H1 (cell line): ENCODE data around the gene FAM131C. TPM values are rescaled to one million over a fixed set of nuclear protein-coding genes. Genes with fewer than 3 reads are reported as not detected.
A peak's percentile ranks its signal among the peaks of the same experiment; 100 is the strongest.

ENCODE experiments used
- CTCF ChIA-PET: fragments of 300-600 bp; sonication (Branson Sonifier 250); formaldehyde crosslinking; loops from one replicate; lab custom pipeline; 2021; ENCODE audit not compliant: partially characterized antibody; lab: Charles Lee
- POLR2A ChIA-PET: fragments of 300-600 bp; sonication (Branson Sonifier 250); formaldehyde crosslinking; loops from one replicate; lab custom pipeline; 2021; ENCODE audit warnings: inconsistent platforms; ENCODE audit not compliant: partially characterized antibody; lab: Charles Lee
- DNase-seq, 2 experiments: peaks; one replicate each; pipeline versions ENCODE4 v3.0.0 to v3.0.0-alpha.2; 2010 to 2022; ENCODE audit warnings: low spot score in 2 of 2, low read depth in 1 of 2, mixed read lengths in 1 of 2
- FAIRE-seq: peaks from 2 replicates; lab custom pipeline; 2011; peaks lifted over from hg19 to GRCh38; lab: Jason Lieb, UNC
- H2AFZ ChIP-seq: 2 replicates; pipeline ENCODE4 v1.8.1; 2012; ENCODE audit warnings: low read length, inconsistent platforms
- H2AK5ac ChIP-seq: 2 replicates; pipeline ENCODE4 v1.6.1; 2013; ENCODE audit warnings: low read depth, low read length
- H2BK120ac ChIP-seq: replicated peaks from 2 replicates; pipeline ENCODE3; 2013; ENCODE audit warnings: low read depth, low read length, inconsistent platforms
- H2BK12ac ChIP-seq: 2 replicates; pipeline ENCODE4 v1.6.1; 2013; ENCODE audit warnings: low read depth, low read length
- H2BK15ac ChIP-seq: 2 replicates; pipeline ENCODE4 v1.6.1; 2013; ENCODE audit warnings: low read length
- H2BK20ac ChIP-seq: 2 replicates; pipeline ENCODE4 v1.6.1; 2013; ENCODE audit warnings: low read length
- H2BK5ac ChIP-seq: 2 replicates; pipeline ENCODE4 v1.6.1; 2013; ENCODE audit warnings: low read depth, low read length
- H3K14ac ChIP-seq: 2 replicates; pipeline ENCODE4 v1.6.1; 2013; ENCODE audit warnings: inconsistent platforms; ENCODE audit not compliant: insufficient read length
- H3K18ac ChIP-seq: 2 replicates; pipeline ENCODE4 v1.6.1; 2013; ENCODE audit warnings: low read length; ENCODE audit errors: extremely low read depth
- H3K23ac ChIP-seq: 2 replicates; pipeline ENCODE4 v1.6.1; 2013; ENCODE audit warnings: inconsistent platforms; ENCODE audit not compliant: insufficient read length
- H3K23me2 ChIP-seq: 2 replicates; pipeline ENCODE4 v1.6.1; 2013; ENCODE audit warnings: low read depth, low read length
- H3K27ac ChIP-seq: 2 replicates; pipeline ENCODE4 v1.6.1; 2011; ENCODE audit warnings: low read depth, low read length, inconsistent platforms
- H3K27me3 ChIP-seq, 4 experiments: replicated peaks in 1 of 4; 1 replicate in 1 of 4; 2 replicates in 3 of 4; pipeline versions ENCODE4 v1.6.1 to v1.8.1; 2011 to 2013; ENCODE audit warnings: low read length in 3 of 4, mild to moderate bottlenecking in 3 of 4, inconsistent platforms in 2 of 4, mixed read lengths in 2 of 4, moderate library complexity in 1 of 4; ENCODE audit not compliant: control insufficient read depth in 3 of 4, insufficient read depth in 3 of 4; ENCODE audit errors: extremely low read depth in 1 of 4
- H3K36me3 ChIP-seq, 4 experiments: 2 replicates each; pipeline versions ENCODE4 v1.6.1 to v1.8.1; 2011 to 2013; ENCODE audit warnings: mild to moderate bottlenecking in 4 of 4, low read length in 3 of 4, moderate library complexity in 2 of 4, control low read depth in 1 of 4, inconsistent platforms in 1 of 4; ENCODE audit not compliant: insufficient read depth in 4 of 4, control insufficient read depth in 2 of 4
- H3K4ac ChIP-seq: replicated peaks from 2 replicates; pipeline ENCODE3; 2013; ENCODE audit warnings: low read length, low read depth, mixed read lengths, inconsistent platforms; ENCODE audit not compliant: insufficient read length
- H3K4me1 ChIP-seq, 4 experiments: replicated peaks in 1 of 4; 1 replicate in 1 of 4; 2 replicates in 3 of 4; pipeline versions ENCODE4 v1.6.1 to v1.8.1; 2011 to 2013; ENCODE audit warnings: low read length in 3 of 4, inconsistent platforms in 2 of 4, mixed read lengths in 1 of 4; ENCODE audit not compliant: insufficient read depth in 4 of 4, control insufficient read depth in 3 of 4
- H3K4me2 ChIP-seq, 2 experiments: 2 replicates each; pipeline versions ENCODE4 v1.6.1 to v1.8.1; 2011 to 2013; ENCODE audit warnings: low read depth in 2 of 2, low read length in 2 of 2, control low read depth in 1 of 2, inconsistent platforms in 1 of 2, mild to moderate bottlenecking in 1 of 2; ENCODE audit not compliant: insufficient read depth in 1 of 2
- H3K4me3 ChIP-seq, 4 experiments: fragments of 200-600, 300-600 bp in 1 of 4; sonication (generic), shearing (Covaris generic), sonication (Bioruptor Twin) in 1 of 4; 2 replicates each; pipeline versions ENCODE4 v1.5.1 to v1.8.1; 2011 to 2016; ENCODE audit warnings: low read length in 4 of 4, low read depth in 3 of 4, control low read depth in 2 of 4, inconsistent platforms in 2 of 4, mild to moderate bottlenecking in 2 of 4, mixed read lengths in 1 of 4, moderate library complexity in 1 of 4; ENCODE audit not compliant: insufficient read depth in 2 of 4; ENCODE audit errors: extremely low read depth in 1 of 4
- H3K56ac ChIP-seq: replicated peaks from 2 replicates; pipeline ENCODE3; 2013; ENCODE audit warnings: low read depth, mild to moderate bottlenecking, mixed read lengths, low read length, inconsistent platforms; ENCODE audit not compliant: insufficient read length
- H3K79me1 ChIP-seq: 2 replicates; pipeline ENCODE4 v1.6.1; 2013; ENCODE audit warnings: low read depth, low read length, control low read depth
- H3K79me2 ChIP-seq, 2 experiments: 2 replicates each; pipeline versions ENCODE4 v1.6.1 to v1.8.1; 2012 to 2013; ENCODE audit warnings: low read length in 2 of 2, mild to moderate bottlenecking in 2 of 2, inconsistent platforms in 1 of 2; ENCODE audit not compliant: insufficient read depth in 2 of 2, control insufficient read depth in 1 of 2
- H3K9ac ChIP-seq, 4 experiments: replicated peaks in 1 of 4; 1 replicate in 1 of 4; 2 replicates in 3 of 4; pipeline versions ENCODE4 v1.6.1 to v1.8.1; 2011 to 2013; ENCODE audit warnings: low read depth in 3 of 4, low read length in 3 of 4, control low read depth in 2 of 4, mild to moderate bottlenecking in 2 of 4, moderate library complexity in 2 of 4, inconsistent platforms in 1 of 4; ENCODE audit errors: extremely low read depth in 1 of 4
- H3K9me3 ChIP-seq, 2 experiments: 2 replicates each; pipeline versions ENCODE4 v1.6.1 to v1.8.1; 2012 to 2013; ENCODE audit warnings: mild to moderate bottlenecking in 2 of 2, moderate library complexity in 2 of 2, control low read depth in 1 of 2, inconsistent platforms in 1 of 2, low read depth in 1 of 2, low read length in 1 of 2, mixed read lengths in 1 of 2; ENCODE audit not compliant: insufficient read depth in 2 of 2
- H4K20me1 ChIP-seq, 2 experiments: replicated peaks in 1 of 2; 2 replicates each; pipeline versions ENCODE3 to v1.8.1; 2011 to 2013; ENCODE audit warnings: inconsistent platforms in 2 of 2, low read length in 2 of 2, mild to moderate bottlenecking in 1 of 2; ENCODE audit not compliant: insufficient read depth in 2 of 2, control insufficient read depth in 1 of 2
- H4K5ac ChIP-seq: 2 replicates; pipeline ENCODE4 v1.6.1; 2013; ENCODE audit warnings: low read length, low read depth, mixed read lengths, inconsistent platforms; ENCODE audit not compliant: insufficient read length
- H4K8ac ChIP-seq: 2 replicates; pipeline ENCODE4 v1.8.0; 2013; ENCODE audit warnings: mild to moderate bottlenecking, moderate library complexity, low read length, inconsistent platforms; ENCODE audit not compliant: insufficient read depth; ENCODE audit errors: extremely low read depth
- H4K91ac ChIP-seq: replicated peaks from 2 replicates; pipeline ENCODE3; 2013; ENCODE audit warnings: low read length, mixed read lengths, inconsistent platforms; ENCODE audit not compliant: insufficient read length
- BACH1 ChIP-seq: IDR thresholded peaks from 2 replicates; pipeline ENCODE4 v1.6.1; 2012; ENCODE audit warnings: low read length, improper control_type of control experiment
- CHD1 ChIP-seq: IDR thresholded peaks from 2 replicates; pipeline ENCODE4 v1.6.1; 2012; ENCODE audit warnings: low read depth, low read length, improper control_type of control experiment
- HDAC6 ChIP-seq: IDR thresholded peaks from one replicate; pipeline ENCODE4 v1.7.1; 2012; ENCODE audit warnings: low read depth, mild to moderate bottlenecking, inconsistent platforms, low read length, moderate library complexity
- JUN ChIP-seq: IDR thresholded peaks from 2 replicates; pipeline ENCODE4 v1.6.1; 2011; ENCODE audit warnings: low read depth, mild to moderate bottlenecking, improper control_type of control experiment, low read length
- NRF1 ChIP-seq: IDR thresholded peaks from 2 replicates; pipeline ENCODE4 v1.6.1; 2011; ENCODE audit warnings: mild to moderate bottlenecking, low read depth, low read length, improper control_type of control experiment
- SAP30 ChIP-seq: fragments of 300-600 bp; sonication (generic); IDR thresholded peaks from 2 replicates; pipeline ENCODE4 v1.7.1; 2012; ENCODE audit warnings: low read length, moderate library complexity, mild to moderate bottlenecking, inconsistent platforms; ENCODE audit not compliant: insufficient read depth, insufficient replicate concordance
- SP1 ChIP-seq: IDR thresholded peaks from 2 replicates; pipeline ENCODE4 v1.6.1; 2011; ENCODE audit warnings: low read depth, low read length
- ZNF274 ChIP-seq: IDR thresholded peaks from 2 replicates; pipeline ENCODE4 v1.7.0; 2012; ENCODE audit warnings: low read length, borderline replicate concordance; ENCODE audit errors: extremely low read depth
- WGBS, 2 experiments: shearing (Covaris generic) in 1 of 2; methylation state at CpG; one replicate each; pipeline versions ENCODE4 v1.1.6 to v1.1.7; 2013 to 2015; ENCODE audit warnings: low lambda C conversion rate in 2 of 2, mixed read lengths in 2 of 2, inconsistent platforms in 1 of 2, low coverage in 1 of 2, missing lambda C conversion rate in 1 of 2; ENCODE audit not compliant: insufficient replicate concordance in 2 of 2, insufficient coverage in 1 of 2, insufficient read length in 1 of 2; ENCODE audit errors: extremely low coverage in 1 of 2, missing lambda C conversion rate in 1 of 2; 5-methylcytosine and 5-hydroxymethylcytosine counted together
- polyA plus RNA-seq, 7 experiments: library from polyadenylated mRNA; depleted of rRNA in 3 of 7; stranded (reverse) in 5 of 7; unstranded in 2 of 7; fragments of >200 nt in 5 of 7; fragments of 200-250 nt in 2 of 7; gene quantifications; 1 replicate in 5 of 7; 2 replicates in 1 of 7; 4 replicates in 1 of 7; pipeline versions ENCODE4 v1.2.1 to v1.2.3, GENCODE V29; 2011 to 2013; ENCODE audit warnings: missing spikeins in 2 of 7, mixed read lengths in 2 of 7
- total RNA-seq: library from RNA; stranded (reverse); fragmentation: NEBNext Ultra II Directional; extraction: Animal tissue kit (Norgen Biotek cat#: 25700); gene quantifications from 2 replicates; pipeline ENCODE4 v1.2.1, GENCODE V29; 2021
- TF ChIP-seq, protein P1 (sequence below): IDR thresholded peaks from 2 replicates; pipeline ENCODE4 v1.6.1; 2012; ENCODE audit warnings: inconsistent platforms
- TF ChIP-seq, protein P2 (sequence below), 3 experiments: IDR thresholded peaks; 1 replicate in 2 of 3; 2 replicates in 1 of 3; pipeline versions ENCODE4 v1.5.1 to v1.6.1; 2011; ENCODE audit warnings: low read length in 3 of 3, mild to moderate bottlenecking in 3 of 3, inconsistent platforms in 2 of 3, low read depth in 1 of 3, moderate library complexity in 1 of 3; ENCODE audit not compliant: insufficient read depth in 1 of 3; ENCODE audit errors: control extremely low read depth in 1 of 3

Gene FAM131C
- total and polyA plus RNA-seq, 2 of the 8 experiments (the other 6 are each of a cell fraction or from before 2014, with no cell fraction given), result 0.73 to 0.78 TPM

DNA sequence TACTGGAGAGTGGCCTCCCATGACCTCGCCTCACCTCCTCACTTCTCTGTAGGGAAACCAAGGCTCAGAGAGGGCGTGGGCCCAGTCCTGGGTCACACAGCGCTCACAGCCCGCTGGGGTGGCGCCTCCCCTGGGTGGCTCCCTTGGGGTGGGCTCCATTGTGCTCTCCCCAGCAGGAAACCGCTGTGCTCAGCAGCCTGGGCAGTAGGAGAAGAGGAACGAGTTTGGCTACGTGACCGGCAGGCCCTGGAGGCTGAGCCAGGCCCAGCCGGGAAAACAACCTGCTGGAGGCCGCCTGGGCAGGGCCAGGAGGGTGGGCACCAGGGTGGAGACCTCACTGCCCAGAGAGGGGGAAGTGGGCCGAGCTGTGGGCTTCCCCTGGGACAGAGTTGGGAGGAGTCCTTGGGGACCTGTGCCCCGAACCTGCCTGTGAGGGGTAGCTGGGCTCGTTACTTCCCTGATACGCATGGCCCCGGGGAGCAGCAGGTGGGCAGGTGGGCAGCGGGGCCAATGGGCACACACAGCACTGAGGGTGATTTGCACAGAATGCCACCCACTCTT lies 15.0 kb upstream of the FAM131C start:
- Histone ChIP-seq H2BK15ac (no peak overlapping the region), H4K5ac (no peak overlapping the region), H4K91ac (peak overlapping the region; percentile 30), H3K9me3 (no peaks in the 10 kb centered on the region), H2BK5ac (no peak overlapping the region), H3K23me2 (no peaks in the 10 kb centered on the region), H3K9ac (no peak overlapping the region), H3K36me3 (no peaks in the 10 kb centered on the region), H3K79me1 (no peaks in the 10 kb centered on the region), H3K4me2 (no peak overlapping the region), H3K4ac (no peak overlapping the region), H3K4me3 (no peak overlapping the region), H2BK12ac (peak overlapping the region; percentile 68; the same call in 1 of the 2 replicates), H3K27me3 (no peaks in the 10 kb centered on the region), H3K56ac (no peak overlapping the region), H3K79me2 (no peaks in the 10 kb centered on the region), H3K18ac (no peak overlapping the region), H2BK120ac (no peak overlapping the region), H2BK20ac (no peak overlapping the region), H2AFZ (no peak overlapping the region), H3K14ac (no peak overlapping the region), H4K8ac (no peak overlapping the region; the same call in 1 of the 2 replicates), H3K27ac (no peak overlapping the region), H4K20me1 (no peaks in the 10 kb centered on the region), H3K23ac (no peak overlapping the region), H2AK5ac (0 out of 2 replicates have a peak overlapping the region, but pooled peaks have one; percentile 13), H3K4me1 (peaks cover 0 to 12% (median 3%) of the 10 kb centered on the region in 4 experiments; a peak in 4 of 7 replicates)
- ChIA-PET CTCF (interaction anchor here (0.8 to 21.9 kb wide), 4 partner anchors 9 to 98 kb away, joined by 3 to 569 read pairs (median 12); no protein-coding TSS in a partner anchor), POLR2A (interaction anchor here (1.2 to 1.5 kb wide), 3 partner anchors 24 to 59 kb away, joined by 3 to 5 read pairs (median 4); no protein-coding TSS in a partner anchor)
- DNase-seq (no peak), FAIRE-seq (no peak)
- 87% methylated on average over 15 of the region's 17 CpGs; no CpG with 5 or more reads in 1 of the 2 experiments for WGBS, 2 experiments
- TF ChIP-seq HDAC6 (no peak), NRF1 (no peak), CHD1 (no peak), ZNF274 (no peak), JUN (no peak), BACH1 (no peak), SAP30 (no peak), SP1 (no peak)
- TF ChIP-seq, protein P1, sequence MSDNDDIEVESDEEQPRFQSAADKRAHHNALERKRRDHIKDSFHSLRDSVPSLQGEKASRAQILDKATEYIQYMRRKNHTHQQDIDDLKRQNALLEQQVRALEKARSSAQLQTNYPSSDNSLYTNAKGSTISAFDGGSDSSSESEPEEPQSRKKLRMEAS, result no peak
- TF ChIP-seq, protein P2, sequence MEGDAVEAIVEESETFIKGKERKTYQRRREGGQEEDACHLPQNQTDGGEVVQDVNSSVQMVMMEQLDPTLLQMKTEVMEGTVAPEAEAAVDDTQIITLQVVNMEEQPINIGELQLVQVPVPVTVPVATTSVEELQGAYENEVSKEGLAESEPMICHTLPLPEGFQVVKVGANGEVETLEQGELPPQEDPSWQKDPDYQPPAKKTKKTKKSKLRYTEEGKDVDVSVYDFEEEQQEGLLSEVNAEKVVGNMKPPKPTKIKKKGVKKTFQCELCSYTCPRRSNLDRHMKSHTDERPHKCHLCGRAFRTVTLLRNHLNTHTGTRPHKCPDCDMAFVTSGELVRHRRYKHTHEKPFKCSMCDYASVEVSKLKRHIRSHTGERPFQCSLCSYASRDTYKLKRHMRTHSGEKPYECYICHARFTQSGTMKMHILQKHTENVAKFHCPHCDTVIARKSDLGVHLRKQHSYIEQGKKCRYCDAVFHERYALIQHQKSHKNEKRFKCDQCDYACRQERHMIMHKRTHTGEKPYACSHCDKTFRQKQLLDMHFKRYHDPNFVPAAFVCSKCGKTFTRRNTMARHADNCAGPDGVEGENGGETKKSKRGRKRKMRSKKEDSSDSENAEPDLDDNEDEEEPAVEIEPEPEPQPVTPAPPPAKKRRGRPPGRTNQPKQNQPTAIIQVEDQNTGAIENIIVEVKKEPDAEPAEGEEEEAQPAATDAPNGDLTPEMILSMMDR (IDR thresholded peaks at IDR 0.05; ENCODE audit: control extremely low read depth in 1 of 3, insufficient read depth in 1 of 3, low read depth in 1 of 3, low read length in 3 of 3), result no peak
